ENCODE results near the gene ZNF157.
A peak's percentile ranks its signal among the peaks of the same experiment; 100 is the strongest.
"Not testable (repeated sequence)": the region's sequence is repeated elsewhere in the genome, so short reads cannot be mapped to it uniquely, and the experiment has no call there.

ZNF157 gene
- total RNA-seq = 0 to 0.13 (median 0) reads per million in 17 experiments

DNA sequence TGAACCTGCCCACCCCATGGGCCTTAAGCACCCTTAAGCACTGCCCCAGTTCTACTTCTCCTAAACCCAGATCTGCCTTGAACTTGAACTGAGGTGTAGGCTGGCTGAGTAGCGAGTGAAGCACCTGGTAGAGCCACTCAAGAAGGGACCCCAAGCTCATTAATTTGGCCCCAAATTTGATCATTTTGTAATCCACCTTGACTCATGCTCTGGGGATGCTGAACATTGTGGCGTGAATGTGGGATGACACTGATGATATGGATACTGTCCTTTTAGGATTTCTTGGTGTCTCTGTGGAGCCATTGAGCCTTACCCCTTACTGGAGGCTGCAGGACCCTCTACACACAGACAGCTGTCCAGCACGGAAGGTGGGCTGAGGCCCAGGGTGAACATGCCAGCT is at the start of gene ZNF157:
Gene ZNF157, plus strand, starts transcription at position 301 of the 400 bp plus-strand sequence. Its CDS starts 91 bp downstream, at position 392.
- no peak for DNase-seq

DNA sequence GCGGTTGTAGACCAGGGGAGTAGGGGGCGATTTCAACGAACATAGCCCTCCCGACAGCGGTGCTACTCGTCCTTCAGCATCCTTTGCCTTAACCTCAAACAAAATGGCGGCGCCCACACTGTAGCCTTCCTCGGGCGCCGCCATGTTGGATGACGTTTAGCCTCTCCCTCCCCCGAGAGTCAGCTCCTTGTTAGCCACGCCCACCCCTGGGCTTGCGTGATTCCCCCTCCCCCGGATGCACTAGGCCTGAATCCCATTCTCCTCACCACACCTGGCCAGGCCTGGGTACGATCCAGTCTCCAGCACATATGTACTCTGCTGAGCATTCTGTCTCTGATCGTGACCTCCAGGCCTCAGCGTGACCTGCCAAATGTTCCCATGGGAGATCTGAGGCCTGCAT is 49.0 kb upstream of the ZNF157 start:
- DNase-seq = no peak

DNA sequence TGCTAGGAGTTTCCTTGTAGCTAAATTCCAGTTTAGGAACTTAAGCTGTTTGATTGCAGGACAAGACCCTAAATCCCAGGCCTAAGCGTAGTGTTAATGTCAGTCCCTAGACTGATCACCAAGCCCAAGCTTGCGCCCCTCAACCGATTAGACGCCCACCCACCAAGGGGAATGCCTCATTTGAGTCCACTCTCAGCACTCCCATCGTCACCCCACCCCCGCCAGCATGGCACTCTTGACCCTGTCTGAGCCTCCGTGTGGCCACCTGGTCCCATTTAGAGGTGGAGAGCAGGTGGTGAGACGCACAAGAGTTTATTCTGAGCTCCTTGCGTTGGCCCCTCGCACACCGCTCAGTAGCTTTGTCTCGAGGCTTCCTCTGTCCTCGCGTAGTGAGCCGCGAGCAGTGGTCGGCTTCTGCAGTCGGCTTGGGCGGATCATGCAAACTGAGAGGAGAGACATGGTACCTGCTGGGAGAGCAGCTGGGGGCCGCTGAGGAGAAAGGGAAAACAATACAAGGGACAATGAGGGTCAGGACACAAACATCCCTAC is 48.5 kb upstream of the ZNF157 start:
- no peak for DNase-seq

DNA sequence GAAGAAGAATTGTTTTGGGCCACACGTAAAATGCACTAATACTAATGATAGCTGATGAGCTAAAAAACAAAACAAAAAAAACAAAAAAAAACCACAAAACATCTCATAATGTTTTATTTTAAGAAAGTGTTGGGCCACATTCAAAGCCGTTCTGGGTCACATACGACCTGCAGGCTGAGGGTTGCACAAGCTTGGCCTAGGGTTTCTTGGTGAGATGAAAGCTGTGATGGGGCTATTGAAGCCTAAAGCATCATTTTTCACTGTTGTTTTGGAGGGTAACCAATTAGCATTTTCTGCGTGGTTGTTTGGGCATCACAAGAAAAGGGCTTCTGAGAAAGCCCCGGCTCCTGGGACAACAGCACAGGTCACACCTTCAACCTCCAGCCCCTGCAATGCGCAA is 42.5 kb upstream of the ZNF157 start:
- no peak for DNase-seq

DNA sequence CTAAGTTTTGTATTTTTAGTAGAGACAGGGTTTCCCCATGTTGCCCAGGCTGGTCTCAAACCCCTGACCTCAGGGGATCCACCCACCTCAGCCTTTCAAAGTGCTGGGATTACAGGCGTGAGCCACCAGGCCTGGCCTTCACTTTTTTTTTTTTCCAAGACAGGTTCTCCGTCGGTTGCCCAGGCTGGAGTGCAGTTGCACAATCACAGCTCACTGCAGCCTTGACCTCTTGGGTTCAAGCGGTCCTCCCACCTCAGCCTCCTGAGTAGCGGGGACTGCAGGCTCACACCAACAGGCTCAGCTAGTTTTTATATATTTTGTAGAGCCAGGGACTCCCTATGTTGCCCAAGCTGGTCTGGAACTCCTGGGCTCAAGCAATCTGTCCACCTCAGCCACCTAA is 37.6 kb upstream of the ZNF157 start:
- DNase-seq = not testable (repeated sequence)

DNA sequence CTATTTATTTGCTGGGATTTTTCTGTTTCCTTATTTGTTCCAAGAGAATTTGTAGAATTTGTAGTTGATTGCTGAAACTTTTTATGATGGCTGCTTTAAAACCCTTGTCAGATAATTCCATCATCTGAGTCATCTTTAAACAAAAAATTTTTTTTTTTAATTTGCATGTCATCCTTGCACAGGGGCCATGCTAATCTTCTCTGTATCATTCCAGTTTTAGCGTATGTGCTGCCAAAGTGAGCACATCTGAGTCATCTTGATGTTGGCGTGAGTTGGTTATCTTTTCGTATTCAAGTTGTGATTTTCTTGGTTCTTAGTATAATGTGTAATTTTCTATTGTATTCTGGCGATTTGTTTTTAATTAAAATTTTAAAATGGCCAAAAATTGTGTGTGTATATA is 18.7 kb upstream of the ZNF157 start:
- no peak for DNase-seq

DNA sequence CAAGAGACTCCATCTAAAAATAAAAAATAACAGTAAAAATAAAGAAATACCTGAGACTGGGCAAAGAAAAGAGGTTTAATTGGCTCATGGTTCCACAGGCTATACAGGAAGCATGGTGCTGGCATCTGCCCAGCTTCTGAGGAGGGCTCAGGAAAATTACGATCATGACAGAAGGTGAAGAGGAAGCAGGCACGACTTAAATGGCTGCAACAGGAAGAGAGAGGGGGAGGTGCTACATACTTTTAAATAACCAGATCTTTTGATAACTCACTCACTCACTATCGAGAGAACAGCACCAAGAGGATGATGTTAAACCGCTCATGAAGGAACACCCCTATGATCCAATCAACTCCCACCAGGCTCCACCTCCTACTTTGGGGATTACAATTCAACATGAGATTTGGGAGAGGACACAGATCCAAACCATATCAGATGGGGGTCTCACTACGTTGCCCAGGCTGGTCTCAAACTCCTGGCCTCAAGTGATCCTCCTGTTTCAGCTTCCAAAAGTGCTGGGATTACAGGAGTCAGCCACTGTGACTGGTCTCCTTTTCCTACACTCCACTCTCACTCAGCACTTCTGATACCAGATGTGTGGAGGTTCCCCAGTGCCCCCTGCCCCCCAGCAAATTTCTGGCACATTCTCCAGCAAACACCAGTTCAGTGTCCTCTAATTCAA is 11.9 kb upstream of the ZNF157 start:
- no peak for DNase-seq

DNA sequence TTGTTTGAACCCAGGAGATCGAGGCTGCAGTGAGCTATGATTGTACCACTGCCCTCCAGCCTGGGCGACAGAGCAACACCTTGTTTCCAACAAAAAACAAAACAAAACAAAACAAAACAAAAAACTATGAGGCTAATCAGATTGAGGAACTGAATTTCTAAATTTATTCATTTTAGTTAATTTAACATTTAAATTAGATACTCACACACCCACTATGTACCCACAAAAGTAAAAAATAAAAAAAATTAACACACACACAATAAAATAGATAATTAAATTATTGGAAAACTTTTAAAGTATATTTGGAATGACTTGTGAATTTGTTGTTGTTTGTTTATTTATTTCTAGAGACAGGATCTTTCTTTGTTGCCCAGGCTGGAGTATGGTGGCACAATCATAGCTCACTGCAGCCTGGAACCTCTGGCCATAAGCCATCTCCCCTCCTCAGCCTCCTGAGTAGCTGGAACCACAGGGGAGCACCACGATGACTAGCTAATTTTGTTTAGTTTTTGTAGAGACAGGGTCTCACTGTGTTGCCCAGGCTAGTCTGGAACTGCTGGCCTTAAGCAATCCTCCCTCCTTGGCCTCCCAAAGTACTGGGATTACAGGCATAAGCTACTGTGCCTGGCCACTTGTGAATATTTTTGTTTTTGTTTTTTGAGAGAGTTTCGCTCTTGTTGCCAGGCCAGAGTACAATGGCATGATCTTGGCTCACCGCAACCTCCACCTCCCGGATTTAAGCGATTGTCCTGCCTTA is 9.8 kb upstream of the ZNF157 start:
- DNase-seq = no peak

DNA sequence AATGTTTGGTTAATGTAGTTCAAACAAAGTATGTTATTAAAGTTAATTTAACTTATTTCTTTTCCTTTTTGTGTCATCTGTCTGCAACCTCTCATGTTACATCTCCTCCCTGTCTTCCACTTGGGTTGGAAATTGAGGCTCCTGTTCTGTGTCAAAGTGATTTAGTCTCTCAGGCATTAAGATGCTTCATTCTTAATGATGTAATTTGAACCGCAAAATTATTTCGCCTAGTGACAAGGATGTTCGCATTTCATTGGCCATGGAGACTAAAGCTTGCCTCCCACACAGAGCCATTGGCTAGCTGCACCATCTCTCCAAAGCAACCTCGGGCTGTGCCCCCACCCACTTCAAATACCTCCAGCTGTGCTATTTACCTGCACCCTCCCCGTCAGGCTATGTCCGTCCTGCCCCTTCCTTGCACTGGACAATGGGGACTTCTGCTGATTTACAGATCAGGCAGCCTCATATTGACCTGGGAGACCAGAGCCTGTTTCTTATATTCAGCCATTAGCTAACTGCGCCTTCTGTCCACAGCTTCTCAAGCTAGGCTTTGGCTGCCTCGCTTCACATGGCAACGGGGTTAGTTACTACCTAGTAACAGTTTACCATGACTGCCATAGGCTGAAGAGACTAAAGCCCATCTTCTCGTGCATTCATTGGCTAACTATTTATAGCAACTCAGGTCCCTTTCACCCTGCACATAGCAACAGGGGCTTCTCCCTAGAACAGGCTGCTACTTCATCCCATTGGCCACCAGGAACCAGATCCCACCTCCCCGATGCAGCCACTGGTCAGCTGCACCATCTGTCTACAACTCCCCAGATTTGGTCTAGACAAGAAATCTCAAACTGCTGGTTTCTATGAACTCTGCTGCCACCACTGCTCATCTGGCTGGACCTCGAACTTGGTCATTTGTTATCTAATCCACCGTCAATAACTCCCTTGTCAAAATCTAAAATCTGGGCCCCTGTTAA is 8.6 kb upstream of the ZNF157 start:
- peak; percentile 34 to 62 (median 54) for DNase-seq

DNA sequence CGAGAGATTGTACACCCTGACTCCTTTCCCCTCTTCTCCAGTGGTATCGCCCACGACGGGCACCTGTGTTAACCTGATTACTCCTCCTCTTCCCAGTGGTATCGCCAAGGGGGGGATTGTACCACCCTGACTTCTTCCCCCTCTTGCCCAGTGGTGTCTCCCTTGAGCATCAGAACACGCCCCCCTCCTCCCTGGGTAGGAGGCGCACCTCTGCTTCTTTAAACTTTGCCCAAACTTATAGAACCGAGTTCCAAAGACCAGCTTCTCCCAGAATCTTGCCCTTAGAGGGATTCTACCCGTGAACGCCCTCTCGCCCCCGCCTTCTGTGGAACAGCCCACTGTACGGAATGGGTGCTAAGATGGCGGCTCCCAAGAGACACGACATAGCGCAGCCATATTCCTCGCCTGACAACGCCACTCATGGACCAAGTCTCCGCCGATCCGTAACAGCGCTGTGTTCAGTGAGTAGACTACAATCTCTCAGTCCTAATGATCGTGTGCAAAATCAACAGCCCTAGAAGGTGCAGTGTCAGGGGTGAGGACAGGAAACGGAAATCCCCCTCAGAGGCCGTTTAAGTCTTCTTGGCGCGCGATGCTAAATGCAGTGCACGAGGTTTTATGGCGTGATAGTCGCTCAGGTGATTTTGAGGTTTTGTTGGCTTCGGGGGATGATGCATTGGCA is 4.2 kb upstream of the ZNF157 start:
- DNase-seq = peak; percentile 58 to 71 (median 68)

DNA sequence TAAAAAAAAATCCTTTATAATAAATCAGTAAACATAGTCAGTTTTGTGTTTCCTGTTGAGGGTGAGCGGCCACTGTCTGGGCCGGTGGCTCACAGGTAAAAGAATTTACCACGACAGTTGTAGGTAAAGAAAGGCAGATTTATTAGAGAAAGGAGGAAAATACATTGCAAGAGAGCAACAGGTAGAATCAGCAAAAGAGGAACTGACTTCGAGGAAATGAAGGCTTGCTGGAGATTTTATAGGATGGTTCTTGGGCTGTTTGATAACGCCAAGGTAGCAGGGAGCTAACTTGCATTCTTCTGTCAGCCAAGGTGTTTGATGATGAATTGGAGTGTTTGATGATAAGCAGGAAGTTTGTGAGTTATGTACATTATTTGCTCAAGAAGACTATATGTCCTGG is 2.8 kb downstream of the ZNF157 start:
- no peak for DNase-seq

DNA sequence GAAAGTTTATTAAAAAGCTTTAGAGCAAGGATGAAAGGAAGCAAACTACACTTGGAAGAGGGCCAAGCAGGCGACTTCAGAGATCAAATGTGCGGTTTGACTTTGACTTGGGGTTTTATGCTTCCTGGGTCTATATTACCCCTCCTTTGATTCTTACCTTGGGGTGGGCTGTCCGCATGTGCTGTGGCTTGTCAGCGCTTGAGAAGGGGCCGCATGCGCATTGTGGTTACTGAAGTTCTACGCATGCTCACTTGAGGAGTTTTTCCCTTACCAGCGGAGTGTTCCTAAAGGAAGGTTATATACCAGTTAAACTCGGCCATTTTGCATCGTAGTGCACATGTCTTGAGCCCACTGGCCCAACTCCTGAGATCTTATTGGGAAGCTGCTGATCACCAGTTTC is 9.9 kb downstream of the ZNF157 start:
- DNase-seq = peak; percentile 57 to 79 (median 73)

DNA sequence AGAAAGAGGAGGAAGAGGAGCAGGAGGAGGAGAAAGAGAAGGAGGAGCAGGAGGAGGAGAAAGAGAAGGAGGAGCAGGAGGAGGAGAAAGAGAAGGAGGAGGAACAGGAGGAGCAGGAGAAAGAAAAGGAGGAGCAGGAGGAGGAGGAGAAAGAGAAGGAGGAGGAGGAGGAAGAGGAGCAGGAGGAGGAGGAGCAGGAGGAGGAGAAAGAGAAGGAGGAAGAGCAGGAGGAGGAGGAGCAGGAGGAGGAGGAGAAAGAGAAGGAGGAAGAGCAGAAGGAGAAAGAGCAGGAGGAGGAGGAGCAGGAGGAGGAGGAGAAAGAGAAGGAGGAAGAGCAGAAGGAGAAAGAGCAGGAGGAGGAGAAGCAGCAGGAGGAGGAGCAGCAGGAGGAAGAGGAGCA is 10.5 kb downstream of the ZNF157 start:
- DNase-seq = not testable (repeated sequence)

DNA sequence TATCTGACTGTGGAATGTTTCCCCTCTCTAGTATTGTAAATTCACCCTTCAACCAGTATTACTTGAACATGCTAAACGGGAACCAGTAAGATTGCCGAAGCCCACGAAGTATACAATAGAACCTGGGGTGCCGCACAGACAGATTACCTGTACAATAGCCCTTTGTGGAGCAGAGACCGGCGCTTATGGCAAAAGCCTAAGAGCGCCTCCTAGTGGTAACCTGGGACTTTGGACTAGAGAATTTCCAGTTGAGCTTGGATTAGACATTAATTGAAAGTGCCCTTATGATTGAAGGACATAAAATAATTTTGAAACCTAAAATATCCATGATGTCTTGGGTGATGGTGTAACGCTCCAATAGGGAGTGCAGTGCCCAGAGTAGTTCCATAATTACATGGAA is 14.1 kb downstream of the ZNF157 start:
- DNase-seq = peak; percentile 69 to 79 (median 73)

DNA sequence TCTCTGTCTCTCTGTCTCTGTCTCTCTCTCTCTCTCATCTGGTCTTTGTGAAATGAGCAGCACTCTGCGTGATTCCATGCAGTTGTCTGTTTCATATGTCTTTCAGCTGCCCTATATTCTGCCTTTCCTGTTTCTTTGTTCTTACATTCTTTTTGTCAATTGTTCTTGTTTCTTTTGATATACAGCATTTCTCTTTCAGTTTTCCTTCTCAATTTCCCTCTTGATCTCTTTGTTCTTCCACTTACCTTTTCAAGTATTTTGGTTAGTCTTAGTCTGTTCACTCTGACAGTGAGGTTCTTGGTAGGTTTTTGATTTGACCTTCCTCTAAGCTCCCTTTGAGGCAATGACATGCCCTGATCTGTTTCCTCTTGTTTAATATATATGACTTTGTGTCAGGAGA is 20.4 kb downstream of the ZNF157 start:
- DNase-seq = no peak

DNA sequence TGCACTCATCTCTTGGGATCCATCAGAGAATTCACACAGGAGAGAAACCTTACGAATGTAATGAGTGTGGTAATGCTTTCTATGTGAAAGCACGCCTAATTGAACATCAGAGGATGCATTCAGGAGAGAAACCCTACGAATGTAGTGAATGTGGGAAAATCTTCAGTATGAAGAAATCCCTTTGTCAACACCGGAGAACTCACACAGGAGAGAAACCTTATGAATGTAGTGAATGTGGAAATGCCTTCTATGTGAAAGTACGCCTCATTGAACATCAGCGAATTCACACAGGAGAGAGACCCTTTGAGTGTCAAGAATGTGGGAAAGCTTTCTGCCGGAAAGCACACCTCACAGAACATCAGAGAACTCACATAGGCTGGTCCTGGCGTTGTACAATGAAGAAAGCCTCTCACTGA is 42.8 kb downstream of the ZNF157 start:
- no peak for DNase-seq

DNA sequence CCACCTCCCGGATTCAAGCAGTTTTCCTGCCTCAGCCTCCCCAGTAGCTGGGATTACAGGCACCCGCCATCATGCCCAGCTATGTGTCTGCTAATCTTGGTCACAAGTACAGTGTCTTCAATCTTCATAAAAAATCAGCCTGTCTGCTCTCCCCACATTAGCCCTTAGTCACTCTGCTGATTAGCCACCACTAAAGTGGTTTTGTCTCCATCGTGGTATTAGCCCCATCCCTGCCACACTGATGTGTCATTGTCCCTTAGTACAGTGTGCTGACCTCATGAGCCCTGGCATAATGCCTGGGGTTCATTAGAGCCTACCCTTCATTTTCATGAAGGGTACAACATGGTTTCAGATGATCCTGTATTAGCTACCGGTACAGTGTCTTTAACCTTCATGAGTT is 49.9 kb downstream of the ZNF157 start:
- no peak for DNase-seq

DNA sequence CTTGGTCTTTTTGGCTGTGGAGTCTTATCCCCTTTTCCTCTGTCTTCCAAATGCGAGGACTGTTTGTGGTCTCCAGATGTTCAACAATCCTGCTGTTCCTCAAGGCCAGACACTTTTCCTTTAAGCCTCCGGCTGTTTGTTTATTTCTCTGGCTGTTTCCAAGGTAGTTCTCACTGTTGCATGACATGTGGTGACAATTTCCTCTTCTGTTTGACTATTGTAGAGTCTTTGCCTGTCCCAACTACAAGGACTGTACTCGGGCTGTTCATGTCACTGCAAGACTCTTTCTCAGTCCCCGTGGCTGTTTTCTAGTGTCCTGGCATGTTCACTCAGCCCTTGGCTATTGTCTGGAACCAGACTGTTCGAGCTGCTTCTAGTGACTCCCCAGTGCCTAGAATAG is 50.6 kb downstream of the ZNF157 start:
- DNase-seq = no peak

DNA sequence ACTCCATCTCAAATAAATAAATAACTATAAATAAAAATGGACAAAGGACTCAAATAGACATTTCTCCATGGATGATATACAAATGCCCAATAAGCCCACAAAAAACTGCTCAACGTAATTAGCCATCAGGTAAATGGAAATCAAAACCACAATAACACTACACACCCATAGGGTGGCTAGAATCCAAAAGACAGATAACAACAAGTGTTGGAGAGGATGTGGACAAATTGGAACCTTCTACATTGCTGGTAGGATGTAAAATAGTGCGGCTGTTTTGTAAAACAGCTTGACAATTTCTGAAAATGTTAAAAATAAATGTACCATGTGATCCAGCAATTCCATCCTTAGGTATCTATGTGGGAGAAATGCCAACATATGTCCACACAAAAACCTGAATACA is 52.1 kb downstream of the ZNF157 start:
- no peak for DNase-seq

DNA sequence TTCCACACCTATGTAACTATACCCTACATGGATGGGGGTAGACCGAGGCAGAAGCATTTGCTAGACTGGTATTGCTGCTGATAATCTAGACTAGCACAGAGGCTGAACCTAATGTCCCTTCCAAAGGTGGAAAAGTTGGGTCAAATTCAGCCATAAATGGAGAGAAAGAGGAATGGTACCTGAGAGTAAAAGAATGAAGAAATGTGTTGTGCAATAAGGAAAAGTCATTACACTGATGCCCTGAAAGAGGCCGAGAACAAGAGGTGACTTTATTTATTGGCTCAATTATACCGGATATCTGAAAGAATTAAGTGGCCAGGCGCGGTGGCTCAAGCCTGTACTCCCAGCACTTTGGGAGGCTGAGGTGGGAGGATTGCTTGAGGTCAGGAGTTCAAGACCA is 60.5 kb downstream of the ZNF157 start:
- DNase-seq = no peak

DNA sequence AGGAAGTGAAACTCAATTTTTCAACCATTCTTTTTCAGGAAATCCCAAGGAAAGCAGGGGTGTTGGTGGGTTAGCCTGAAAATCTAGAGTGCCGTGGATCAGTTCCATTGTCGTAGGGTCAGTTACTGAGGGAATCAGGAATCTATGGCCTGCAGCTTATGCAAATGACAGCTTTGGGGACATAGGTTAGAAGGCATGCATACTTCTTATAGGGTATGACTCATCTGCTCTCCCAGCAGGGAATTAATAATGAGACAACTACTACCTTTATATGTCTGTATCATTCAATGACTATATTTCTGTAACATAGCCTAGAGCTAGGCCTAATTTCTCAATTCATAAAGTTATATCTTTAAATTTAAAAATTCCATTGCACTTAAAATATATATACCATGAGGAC is 76.1 kb downstream of the ZNF157 start:
- DNase-seq = no peak

DNA sequence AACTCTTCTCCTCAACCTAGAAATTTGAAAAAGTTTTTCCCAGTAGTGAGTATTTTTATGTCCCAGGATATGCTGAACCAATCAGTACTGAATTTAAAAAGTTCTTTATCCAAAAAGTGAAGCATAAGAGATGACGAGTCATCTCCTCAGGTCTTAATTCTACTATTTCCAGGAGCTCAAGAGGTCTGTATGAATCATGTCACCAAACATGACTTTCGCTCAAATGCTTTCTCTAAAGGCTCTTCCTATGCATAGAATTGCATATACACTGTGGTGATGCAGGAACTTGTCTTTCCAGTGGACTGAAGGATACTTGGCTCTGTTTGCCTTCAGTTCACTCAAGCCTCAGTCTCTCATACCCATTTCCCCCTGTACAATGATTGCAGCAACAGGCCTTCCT is 76.6 kb downstream of the ZNF157 start:
- no peak for DNase-seq
